ENCODE measurements around the gene TNIP2.

DNA sequence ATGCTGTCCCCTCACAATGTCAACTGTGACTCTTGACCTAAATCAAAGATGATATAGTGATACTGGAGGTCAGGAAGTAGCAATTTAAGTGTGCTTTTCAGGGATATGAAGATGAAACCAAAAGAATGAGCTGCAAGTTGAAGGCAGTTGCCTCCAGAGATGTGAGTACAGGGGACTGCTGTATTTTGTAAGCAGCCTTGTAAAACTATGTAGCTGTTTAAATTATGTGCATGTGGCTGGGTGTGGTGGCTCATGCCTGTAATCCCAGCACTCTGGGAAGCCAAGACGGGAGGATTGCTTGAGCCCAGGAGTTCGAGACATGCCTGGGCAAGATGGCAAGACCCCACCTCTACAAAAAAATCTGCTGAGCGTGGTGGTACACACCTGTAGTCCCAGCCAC lies 15.1 kb upstream of the TNIP2 start:
- TF ChIP-seq, protein P1, sequence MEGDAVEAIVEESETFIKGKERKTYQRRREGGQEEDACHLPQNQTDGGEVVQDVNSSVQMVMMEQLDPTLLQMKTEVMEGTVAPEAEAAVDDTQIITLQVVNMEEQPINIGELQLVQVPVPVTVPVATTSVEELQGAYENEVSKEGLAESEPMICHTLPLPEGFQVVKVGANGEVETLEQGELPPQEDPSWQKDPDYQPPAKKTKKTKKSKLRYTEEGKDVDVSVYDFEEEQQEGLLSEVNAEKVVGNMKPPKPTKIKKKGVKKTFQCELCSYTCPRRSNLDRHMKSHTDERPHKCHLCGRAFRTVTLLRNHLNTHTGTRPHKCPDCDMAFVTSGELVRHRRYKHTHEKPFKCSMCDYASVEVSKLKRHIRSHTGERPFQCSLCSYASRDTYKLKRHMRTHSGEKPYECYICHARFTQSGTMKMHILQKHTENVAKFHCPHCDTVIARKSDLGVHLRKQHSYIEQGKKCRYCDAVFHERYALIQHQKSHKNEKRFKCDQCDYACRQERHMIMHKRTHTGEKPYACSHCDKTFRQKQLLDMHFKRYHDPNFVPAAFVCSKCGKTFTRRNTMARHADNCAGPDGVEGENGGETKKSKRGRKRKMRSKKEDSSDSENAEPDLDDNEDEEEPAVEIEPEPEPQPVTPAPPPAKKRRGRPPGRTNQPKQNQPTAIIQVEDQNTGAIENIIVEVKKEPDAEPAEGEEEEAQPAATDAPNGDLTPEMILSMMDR (tag by site-specific recombination; IDR thresholded peaks at IDR 0.05), result no peak
- TF ChIP-seq, protein P2, sequence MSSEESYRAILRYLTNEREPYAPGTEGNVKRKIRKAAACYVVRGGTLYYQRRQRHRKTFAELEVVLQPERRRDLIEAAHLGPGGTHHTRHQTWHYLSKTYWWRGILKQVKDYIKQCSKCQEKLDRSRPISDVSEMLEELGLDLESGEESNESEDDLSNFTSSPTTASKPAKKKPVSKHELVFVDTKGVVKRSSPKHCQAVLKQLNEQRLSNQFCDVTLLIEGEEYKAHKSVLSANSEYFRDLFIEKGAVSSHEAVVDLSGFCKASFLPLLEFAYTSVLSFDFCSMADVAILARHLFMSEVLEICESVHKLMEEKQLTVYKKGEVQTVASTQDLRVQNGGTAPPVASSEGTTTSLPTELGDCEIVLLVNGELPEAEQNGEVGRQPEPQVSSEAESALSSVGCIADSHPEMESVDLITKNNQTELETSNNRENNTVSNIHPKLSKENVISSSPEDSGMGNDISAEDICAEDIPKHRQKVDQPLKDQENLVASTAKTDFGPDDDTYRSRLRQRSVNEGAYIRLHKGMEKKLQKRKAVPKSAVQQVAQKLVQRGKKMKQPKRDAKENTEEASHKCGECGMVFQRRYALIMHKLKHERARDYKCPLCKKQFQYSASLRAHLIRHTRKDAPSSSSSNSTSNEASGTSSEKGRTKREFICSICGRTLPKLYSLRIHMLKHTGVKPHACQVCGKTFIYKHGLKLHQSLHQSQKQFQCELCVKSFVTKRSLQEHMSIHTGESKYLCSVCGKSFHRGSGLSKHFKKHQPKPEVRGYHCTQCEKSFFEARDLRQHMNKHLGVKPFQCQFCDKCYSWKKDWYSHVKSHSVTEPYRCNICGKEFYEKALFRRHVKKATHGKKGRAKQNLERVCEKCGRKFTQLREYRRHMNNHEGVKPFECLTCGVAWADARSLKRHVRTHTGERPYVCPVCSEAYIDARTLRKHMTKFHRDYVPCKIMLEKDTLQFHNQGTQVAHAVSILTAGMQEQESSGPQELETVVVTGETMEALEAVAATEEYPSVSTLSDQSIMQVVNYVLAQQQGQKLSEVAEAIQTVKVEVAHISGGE (tag by site-specific recombination; conservative IDR thresholded peaks at IDR 0.05; ENCODE audit: low read depth), result no peak
- TF ChIP-seq, protein P3, sequence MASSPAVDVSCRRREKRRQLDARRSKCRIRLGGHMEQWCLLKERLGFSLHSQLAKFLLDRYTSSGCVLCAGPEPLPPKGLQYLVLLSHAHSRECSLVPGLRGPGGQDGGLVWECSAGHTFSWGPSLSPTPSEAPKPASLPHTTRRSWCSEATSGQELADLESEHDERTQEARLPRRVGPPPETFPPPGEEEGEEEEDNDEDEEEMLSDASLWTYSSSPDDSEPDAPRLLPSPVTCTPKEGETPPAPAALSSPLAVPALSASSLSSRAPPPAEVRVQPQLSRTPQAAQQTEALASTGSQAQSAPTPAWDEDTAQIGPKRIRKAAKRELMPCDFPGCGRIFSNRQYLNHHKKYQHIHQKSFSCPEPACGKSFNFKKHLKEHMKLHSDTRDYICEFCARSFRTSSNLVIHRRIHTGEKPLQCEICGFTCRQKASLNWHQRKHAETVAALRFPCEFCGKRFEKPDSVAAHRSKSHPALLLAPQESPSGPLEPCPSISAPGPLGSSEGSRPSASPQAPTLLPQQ (tag by site-specific recombination; IDR thresholded peaks at IDR 0.05), result no peak
- TF ChIP-seq ZEB2 (tag by site-specific recombination; IDR thresholded peaks at IDR 0.05), result no peak
